ENCODE data around the gene WDR82.
"Not testable (repeated sequence)": the region's sequence is repeated elsewhere in the genome, so short reads cannot be mapped to it uniquely, and the experiment has no call there.

WDR82 gene

GRCh38 chr3:52272831-52273230 lies 5.6 kb downstream of the WDR82 start:
- Histone ChIP-seq H3K79me2 (ENCODE audit: insufficient read depth, low read depth) (peaks cover 100% of the 10 kb centered on the region), H3K27ac (peak overlapping the region; percentile 52; the same call in 1 of the 2 replicates), H3K4me3 (IDR thresholded peaks at IDR 0.05; ENCODE audit: insufficient read depth, low read depth, low read length) (no peak overlapping the region), H3K27me3 (ENCODE audit: insufficient read depth, low read depth) (no peaks in the 10 kb centered on the region), H3K9ac (no peak overlapping the region), H3K36me3 (ENCODE audit: insufficient read depth) (no peaks in the 10 kb centered on the region), H2AFZ (ENCODE audit: low read depth) (no peak overlapping the region), H4K20me1 (ENCODE audit: insufficient read depth) (peaks cover 24% of the 10 kb centered on the region), H3K4me2 (peak overlapping the region; percentile 69; the same call in 1 of the 2 replicates), H3K4me1 (ENCODE audit: low read depth, poor library complexity, severe bottlenecking) (peaks cover 71% of the 10 kb centered on the region)
- TF ChIP-seq, protein P1, sequence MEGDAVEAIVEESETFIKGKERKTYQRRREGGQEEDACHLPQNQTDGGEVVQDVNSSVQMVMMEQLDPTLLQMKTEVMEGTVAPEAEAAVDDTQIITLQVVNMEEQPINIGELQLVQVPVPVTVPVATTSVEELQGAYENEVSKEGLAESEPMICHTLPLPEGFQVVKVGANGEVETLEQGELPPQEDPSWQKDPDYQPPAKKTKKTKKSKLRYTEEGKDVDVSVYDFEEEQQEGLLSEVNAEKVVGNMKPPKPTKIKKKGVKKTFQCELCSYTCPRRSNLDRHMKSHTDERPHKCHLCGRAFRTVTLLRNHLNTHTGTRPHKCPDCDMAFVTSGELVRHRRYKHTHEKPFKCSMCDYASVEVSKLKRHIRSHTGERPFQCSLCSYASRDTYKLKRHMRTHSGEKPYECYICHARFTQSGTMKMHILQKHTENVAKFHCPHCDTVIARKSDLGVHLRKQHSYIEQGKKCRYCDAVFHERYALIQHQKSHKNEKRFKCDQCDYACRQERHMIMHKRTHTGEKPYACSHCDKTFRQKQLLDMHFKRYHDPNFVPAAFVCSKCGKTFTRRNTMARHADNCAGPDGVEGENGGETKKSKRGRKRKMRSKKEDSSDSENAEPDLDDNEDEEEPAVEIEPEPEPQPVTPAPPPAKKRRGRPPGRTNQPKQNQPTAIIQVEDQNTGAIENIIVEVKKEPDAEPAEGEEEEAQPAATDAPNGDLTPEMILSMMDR (conservative IDR thresholded peaks at IDR 0.05; ENCODE audit: low read depth, low read length): no peak

GRCh38 chr3:52272172-52272571 lies 6.3 kb downstream of the WDR82 start:
- H4K20me1 ChIP-seq (ENCODE audit: insufficient read depth): peaks cover 24% of the 10 kb centered on the region

GRCh38 chr3:52270252-52270754 lies 8.1 kb downstream of the WDR82 start:
- TF ChIP-seq, protein P1 (conservative IDR thresholded peaks at IDR 0.05; ENCODE audit: low read depth, low read length): no peak
- H3K27me3 ChIP-seq (ENCODE audit: insufficient read depth, low read depth): no peaks in the 10 kb centered on the region
- H3K36me3 ChIP-seq (ENCODE audit: insufficient read depth): 0 out of 2 replicates have a peak, but pooled peaks cover 3% of the 10 kb centered on the region
- H3K4me1 ChIP-seq (ENCODE audit: low read depth, poor library complexity, severe bottlenecking): peaks cover 56% of the 10 kb centered on the region
- no peak overlapping the region for H3K9ac ChIP-seq
- H2AFZ ChIP-seq (ENCODE audit: low read depth): no peak overlapping the region
- peak overlapping the region; percentile 16 for H3K4me2 ChIP-seq
- peaks cover 22% of the 10 kb centered on the region for H4K20me1 ChIP-seq (ENCODE audit: insufficient read depth)
- no peak overlapping the region; the same call in 1 of the 2 replicates for H3K27ac ChIP-seq
- H3K4me3 ChIP-seq (IDR thresholded peaks at IDR 0.05; ENCODE audit: insufficient read depth, low read depth, low read length): no peak overlapping the region
- H3K79me2 ChIP-seq (ENCODE audit: insufficient read depth, low read depth): peaks cover 91% of the 10 kb centered on the region

More at GRCh38 chr3:52272172-52272571, 6.3 kb downstream of the WDR82 start:
- peaks cover 71% of the 10 kb centered on the region for H3K4me1 ChIP-seq (ENCODE audit: low read depth, poor library complexity, severe bottlenecking)
- H3K27me3 ChIP-seq (ENCODE audit: insufficient read depth, low read depth); H3K36me3 ChIP-seq (ENCODE audit: insufficient read depth); H3K9ac ChIP-seq; H3K4me3 ChIP-seq (IDR thresholded peaks at IDR 0.05; ENCODE audit: insufficient read depth, low read depth, low read length); H2AFZ ChIP-seq (ENCODE audit: low read depth): not testable (repeated sequence)
- H3K27ac ChIP-seq: peak overlapping the region; percentile 52
- peaks cover 100% of the 10 kb centered on the region for H3K79me2 ChIP-seq (ENCODE audit: insufficient read depth, low read depth)
- H3K4me2 ChIP-seq: peak overlapping the region; percentile 69

- no peak overlapping the region for H3K4me3 ChIP-seq (IDR thresholded peaks at IDR 0.05; ENCODE audit: insufficient read depth, low read depth, low read length)
- 0 out of 2 replicates have a peak, but pooled peaks cover 3% of the 10 kb centered on the region for H3K36me3 ChIP-seq (ENCODE audit: insufficient read depth)
- peaks cover 85% of the 10 kb centered on the region for H3K79me2 ChIP-seq (ENCODE audit: insufficient read depth, low read depth)
- peaks cover 17% of the 10 kb centered on the region for H4K20me1 ChIP-seq (ENCODE audit: insufficient read depth)
- no peak overlapping the region for H2AFZ ChIP-seq (ENCODE audit: low read depth)
- H3K27me3 ChIP-seq (ENCODE audit: insufficient read depth, low read depth): no peaks in the 10 kb centered on the region
- H3K9ac ChIP-seq: no peak overlapping the region
- H3K4me2 ChIP-seq: no peak overlapping the region; the same call in 1 of the 2 replicates
- peaks cover 51% of the 10 kb centered on the region for H3K4me1 ChIP-seq (ENCODE audit: low read depth, poor library complexity, severe bottlenecking)
- no peak overlapping the region for H3K27ac ChIP-seq
- TF ChIP-seq, protein P1 (conservative IDR thresholded peaks at IDR 0.05; ENCODE audit: low read depth, low read length): no peak
Measured at GRCh38 chr3:52269776-52270175, 8.7 kb downstream of the WDR82 start.

- no peak overlapping the region for H3K4me3 ChIP-seq (IDR thresholded peaks at IDR 0.05; ENCODE audit: insufficient read depth, low read depth, low read length)
- no peak overlapping the region for H3K27ac ChIP-seq
- H4K20me1 ChIP-seq (ENCODE audit: insufficient read depth): peaks cover 16% of the 10 kb centered on the region
- TF ChIP-seq, protein P1 (conservative IDR thresholded peaks at IDR 0.05; ENCODE audit: low read depth, low read length): no peak
- no peak overlapping the region for H3K9ac ChIP-seq
- H2AFZ ChIP-seq (ENCODE audit: low read depth): no peak overlapping the region
- no peaks in the 10 kb centered on the region for H3K27me3 ChIP-seq (ENCODE audit: insufficient read depth, low read depth)
- H3K4me1 ChIP-seq (ENCODE audit: low read depth, poor library complexity, severe bottlenecking): peaks cover 50% of the 10 kb centered on the region
- 0 out of 2 replicates have a peak, but pooled peaks cover 3% of the 10 kb centered on the region for H3K36me3 ChIP-seq (ENCODE audit: insufficient read depth)
- no peak overlapping the region for H3K4me2 ChIP-seq
- H3K79me2 ChIP-seq (ENCODE audit: insufficient read depth, low read depth): peaks cover 77% of the 10 kb centered on the region
Measured at GRCh38 chr3:52268036-52268435, 10.4 kb downstream of the WDR82 start.

Measured in KMS-11 (cell line).